ENCODE measurements around the gene LMLN. TPM values are rescaled to one million over a fixed set of nuclear protein-coding genes. Genes with fewer than 3 reads are reported as not detected.

LMLN gene
- total and polyA plus RNA-seq, 2 of the 13 experiments (the other 11 are each of a cell fraction or from before 2014, with no cell fraction given): 1.2 to 1.8 TPM

DNA sequence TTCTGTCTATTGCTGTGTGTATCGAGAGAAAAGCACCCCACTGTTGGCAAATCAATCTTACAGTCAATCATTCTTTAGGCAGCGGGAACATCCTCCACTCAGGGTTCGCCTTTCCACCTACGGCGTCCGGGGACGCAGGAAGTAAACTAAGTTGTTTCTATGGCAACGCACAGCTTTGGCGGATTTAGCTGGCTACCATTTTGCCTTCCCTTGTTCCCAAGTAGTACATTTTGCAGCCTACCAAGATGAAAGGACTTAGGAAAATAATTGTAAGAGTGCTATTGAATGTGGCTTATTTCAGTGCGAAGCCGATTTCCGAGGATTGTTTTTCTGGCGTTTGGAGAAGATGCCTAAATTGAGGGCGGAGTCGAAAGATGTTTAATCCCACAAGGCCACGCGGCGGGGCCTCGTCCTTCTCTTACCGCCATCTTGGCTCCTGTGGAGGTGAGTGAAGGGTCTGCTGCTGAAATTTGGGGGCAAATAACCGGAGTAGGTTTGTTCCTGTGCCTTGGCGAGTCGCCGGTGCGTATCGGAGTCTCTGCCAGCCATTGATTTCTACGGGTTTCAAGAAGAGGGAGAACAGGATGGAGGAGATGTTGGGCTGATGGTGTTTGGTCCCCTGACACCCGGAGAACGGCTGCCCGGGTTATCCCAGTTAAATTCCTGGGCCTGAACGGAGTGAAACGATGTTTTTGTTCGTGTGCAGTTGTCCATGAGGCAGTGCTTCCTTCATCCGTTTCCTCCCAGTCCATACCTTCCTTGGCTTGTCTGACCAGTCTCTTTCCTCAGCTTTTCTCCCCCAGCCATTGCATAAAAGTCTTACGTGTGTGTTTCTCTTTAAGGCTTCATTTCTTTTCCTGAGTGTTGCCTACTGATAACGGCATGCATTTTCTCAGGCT is 10.0 kb upstream of the LMLN start, which contains the start of gene RPL35A (continued):
- TF ChIP-seq ZNF543 (CRISPR knock-in tag; IDR thresholded peaks at IDR 0.05) (peak; percentile 45; the same call in 1 of the 2 replicates), SPEN (CRISPR knock-in tag; IDR thresholded peaks at IDR 0.05; ENCODE audit: low read depth) (peak; percentile 94; the same call in 1 of the 2 replicates), ZNF598 (CRISPR knock-in tag; IDR thresholded peaks at IDR 0.05; ENCODE audit: borderline replicate concordance) (0 out of 2 replicates have a peak, but pooled peaks have one; percentile 80), NFIC (IDR thresholded peaks at IDR 0.05; ENCODE audit: low read length) (peak; percentile 72; the same call in 1 of the 2 replicates), THAP11 (CRISPR knock-in tag; IDR thresholded peaks at IDR 0.05) (peak; percentile 91), HIVEP1 (CRISPR knock-in tag; IDR thresholded peaks at IDR 0.05) (0 out of 2 replicates have a peak, but pooled peaks have one; percentile 67), MXI1 (IDR thresholded peaks at IDR 0.05; ENCODE audit: borderline replicate concordance, low read depth, low read length) (peak; percentile 79; the same call in 2 of the 3 replicates), SMAD9 (CRISPR knock-in tag; IDR thresholded peaks at IDR 0.05) (no peak; the same call in 1 of the 2 replicates), KDM5B (CRISPR knock-in tag; IDR thresholded peaks at IDR 0.05; ENCODE audit: borderline replicate concordance) (peak; percentile 86; the same call in 1 of the 2 replicates), CEBPB (IDR thresholded peaks at IDR 0.05; ENCODE audit: borderline replicate concordance, low read depth, low read length) (peak; percentile 37; the same call in 1 of the 2 replicates), ZNF790 (CRISPR knock-in tag; IDR thresholded peaks at IDR 0.05; ENCODE audit: borderline replicate concordance) (no peak; the same call in 1 of the 2 replicates), ZNF275 (CRISPR knock-in tag; IDR thresholded peaks at IDR 0.05; ENCODE audit: borderline replicate concordance) (peak; percentile 91; the same call in 1 of the 2 replicates), SRY (CRISPR knock-in tag; IDR thresholded peaks at IDR 0.05) (peak; percentile 45), MIXL1 (CRISPR knock-in tag; IDR thresholded peaks at IDR 0.05) (peak; percentile 40), NR2F6 (IDR thresholded peaks at IDR 0.05) (peak; percentile 25; the same call in 1 of the 2 replicates), NR2F6 (CRISPR knock-in tag; IDR thresholded peaks at IDR 0.05) (peak; percentile 7; the same call in 1 of the 2 replicates), MED13 (CRISPR knock-in tag; IDR thresholded peaks at IDR 0.05) (0 out of 2 replicates have a peak, but pooled peaks have one; percentile 12), MED8 (CRISPR knock-in tag; IDR thresholded peaks at IDR 0.05; ENCODE audit: insufficient replicate concordance) (peak; percentile 34), SOX5 (CRISPR knock-in tag; IDR thresholded peaks at IDR 0.05; ENCODE audit: borderline replicate concordance) (peak; percentile 7; the same call in 1 of the 2 replicates), ZNF615 (CRISPR knock-in tag; IDR thresholded peaks at IDR 0.05; ENCODE audit: borderline replicate concordance) (peak; percentile 81; the same call in 1 of the 2 replicates), FOXO1 (CRISPR knock-in tag; IDR thresholded peaks at IDR 0.05) (no peak), ZSCAN9 (CRISPR knock-in tag; IDR thresholded peaks at IDR 0.05; ENCODE audit: borderline replicate concordance) (peak; percentile 43; the same call in 1 of the 2 replicates), ZBTB7B (CRISPR knock-in tag; IDR thresholded peaks at IDR 0.05) (peak; percentile 40; the same call in 1 of the 2 replicates), KMT2A (CRISPR knock-in tag; IDR thresholded peaks at IDR 0.05) (peak; percentile 72), SNAI1 (CRISPR knock-in tag; IDR thresholded peaks at IDR 0.05; ENCODE audit: borderline replicate concordance) (peak; percentile 84; the same call in 1 of the 2 replicates), ZBTB21 (CRISPR knock-in tag; IDR thresholded peaks at IDR 0.05) (peak; percentile 23; the same call in 1 of the 2 replicates)
- TF ChIP-seq, protein P1, sequence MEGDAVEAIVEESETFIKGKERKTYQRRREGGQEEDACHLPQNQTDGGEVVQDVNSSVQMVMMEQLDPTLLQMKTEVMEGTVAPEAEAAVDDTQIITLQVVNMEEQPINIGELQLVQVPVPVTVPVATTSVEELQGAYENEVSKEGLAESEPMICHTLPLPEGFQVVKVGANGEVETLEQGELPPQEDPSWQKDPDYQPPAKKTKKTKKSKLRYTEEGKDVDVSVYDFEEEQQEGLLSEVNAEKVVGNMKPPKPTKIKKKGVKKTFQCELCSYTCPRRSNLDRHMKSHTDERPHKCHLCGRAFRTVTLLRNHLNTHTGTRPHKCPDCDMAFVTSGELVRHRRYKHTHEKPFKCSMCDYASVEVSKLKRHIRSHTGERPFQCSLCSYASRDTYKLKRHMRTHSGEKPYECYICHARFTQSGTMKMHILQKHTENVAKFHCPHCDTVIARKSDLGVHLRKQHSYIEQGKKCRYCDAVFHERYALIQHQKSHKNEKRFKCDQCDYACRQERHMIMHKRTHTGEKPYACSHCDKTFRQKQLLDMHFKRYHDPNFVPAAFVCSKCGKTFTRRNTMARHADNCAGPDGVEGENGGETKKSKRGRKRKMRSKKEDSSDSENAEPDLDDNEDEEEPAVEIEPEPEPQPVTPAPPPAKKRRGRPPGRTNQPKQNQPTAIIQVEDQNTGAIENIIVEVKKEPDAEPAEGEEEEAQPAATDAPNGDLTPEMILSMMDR (CRISPR knock-in tag; IDR thresholded peaks at IDR 0.05): 0 out of 2 replicates have a peak, but pooled peaks have one; percentile 3

All from HepG2 (cell line).